Eye (tissue), 1 donor: ENCODE results near the gene GOLT1A.
"Not testable (repeated sequence)": the region's sequence is repeated elsewhere in the genome, so short reads cannot be mapped to it uniquely, and the experiment has no call there.

Experiments
- DNase-seq: peaks from one replicate; pipeline ENCODE4 v3.0.0-alpha.2; 2015

The GOLT1A gene

DNA sequence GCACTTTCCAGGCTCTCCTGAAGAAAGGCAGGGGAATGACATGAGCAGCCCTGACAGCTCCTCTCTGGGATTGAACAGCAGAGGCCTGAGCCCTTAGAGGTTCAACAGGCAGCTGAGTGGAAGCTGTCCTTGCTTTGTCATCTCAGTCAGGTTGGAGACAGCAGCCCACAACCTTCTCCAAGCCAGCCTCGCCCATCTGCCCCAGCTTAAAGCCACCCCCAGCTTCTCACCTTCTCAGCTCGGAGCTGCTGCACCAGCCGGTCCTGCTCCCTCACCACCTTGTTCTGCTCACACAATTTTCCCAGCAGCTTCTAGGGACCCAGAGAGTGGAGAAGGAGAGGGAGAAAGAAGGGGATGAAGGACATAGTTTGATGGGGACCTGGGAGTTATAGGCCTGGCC, 35.2 kb upstream of the GOLT1A start:
- no peak for DNase-seq

GRCh38 chr1:204246876-204247275, 33.1 kb upstream of the GOLT1A start:
- no peak for DNase-seq

DNA sequence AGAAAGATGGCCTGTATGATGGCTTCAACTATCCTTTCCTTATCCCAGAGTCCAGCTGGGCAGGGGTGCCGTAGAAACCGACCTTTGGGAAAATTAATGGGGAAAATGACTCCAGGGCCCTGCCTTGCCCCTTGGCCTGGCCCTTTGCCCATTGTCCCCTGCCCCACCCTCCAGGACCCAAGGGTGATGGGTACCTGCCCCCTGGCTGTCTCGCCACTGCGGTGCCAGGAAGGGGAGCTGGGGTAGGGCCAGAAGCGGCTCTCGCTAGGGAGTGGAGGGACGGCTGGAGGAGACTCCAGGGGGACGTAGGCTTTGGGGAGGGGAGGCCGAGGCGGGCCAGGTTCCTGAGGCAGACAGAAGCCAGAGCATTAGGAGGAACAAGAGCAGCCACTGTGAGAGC, 29.1 kb upstream of the GOLT1A start:
- no peak for DNase-seq

DNA sequence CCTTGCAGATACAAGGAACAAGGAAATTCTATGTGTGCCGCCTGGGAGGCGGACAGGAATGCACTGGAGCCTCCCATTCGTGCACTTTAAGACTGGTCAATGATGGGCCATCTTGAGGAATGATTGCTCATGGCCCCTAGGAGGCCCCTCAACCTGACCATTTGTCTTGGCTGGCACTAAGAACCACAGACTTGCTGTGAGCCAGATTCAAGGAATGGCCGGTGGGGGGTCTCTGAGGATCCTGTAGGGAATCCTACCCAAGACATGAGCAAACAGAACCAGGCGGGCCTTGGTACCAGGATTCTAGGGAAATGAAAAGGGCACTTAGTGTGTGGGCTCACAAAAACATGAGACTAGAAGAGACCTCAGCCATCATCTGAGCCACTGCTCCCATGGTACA, 28.1 kb upstream of the GOLT1A start:
- DNase-seq: no peak

DNA sequence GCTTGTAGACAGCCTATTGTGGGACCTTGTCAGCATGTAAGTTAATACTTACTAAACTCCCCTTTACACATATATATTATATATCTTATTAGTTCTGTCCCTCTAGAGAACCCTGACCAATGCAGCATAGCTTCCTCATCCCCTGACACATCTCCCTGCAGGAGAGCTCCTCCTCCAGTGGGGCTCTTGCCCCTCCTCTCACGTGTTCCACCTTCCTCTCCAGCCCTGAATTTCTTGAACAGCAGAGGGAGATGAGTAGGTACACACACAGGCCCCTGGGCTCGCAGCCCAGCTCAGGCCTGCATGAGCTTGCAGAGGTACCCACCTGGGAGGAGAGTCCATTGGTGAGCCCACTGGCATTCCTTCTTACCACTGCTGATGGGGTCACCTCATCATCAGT, 27.3 kb upstream of the GOLT1A start:
- DNase-seq: no peak

GRCh38 chr1:204240233-204240632, 26.4 kb upstream of the GOLT1A start:
- DNase-seq: no peak

- DNase-seq: not testable (repeated sequence)
Measured at GRCh38 chr1:204239401-204239800, 25.6 kb upstream of the GOLT1A start.

DNA sequence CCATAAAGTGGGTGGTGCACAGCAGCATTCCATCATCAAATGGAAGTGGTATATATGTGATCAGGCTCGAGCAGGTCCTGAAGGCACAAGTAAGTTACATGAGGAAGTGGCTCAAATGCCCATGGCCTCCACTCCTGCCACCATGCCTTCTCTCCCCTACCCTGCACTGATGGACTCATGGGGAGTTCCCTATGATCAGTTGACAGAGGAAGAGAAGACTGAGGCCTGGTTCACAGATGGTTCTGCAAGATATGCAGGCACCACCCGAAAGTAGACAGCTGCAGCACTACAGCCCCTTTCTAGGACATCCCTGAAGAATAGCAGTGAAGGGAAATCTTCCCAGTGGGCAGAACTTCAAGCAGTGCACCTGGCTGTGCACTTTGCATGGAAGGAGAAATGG, 24.7 kb upstream of the GOLT1A start:
- not testable (repeated sequence) for DNase-seq

GRCh38 chr1:204237515-204237914, 23.7 kb upstream of the GOLT1A start:
- DNase-seq: not testable (repeated sequence)

- no peak for DNase-seq
Measured at GRCh38 chr1:204232526-204232925, 18.7 kb upstream of the GOLT1A start.

GRCh38 chr1:204230211-204230610, 16.4 kb upstream of the GOLT1A start:
- DNase-seq: no peak

DNA sequence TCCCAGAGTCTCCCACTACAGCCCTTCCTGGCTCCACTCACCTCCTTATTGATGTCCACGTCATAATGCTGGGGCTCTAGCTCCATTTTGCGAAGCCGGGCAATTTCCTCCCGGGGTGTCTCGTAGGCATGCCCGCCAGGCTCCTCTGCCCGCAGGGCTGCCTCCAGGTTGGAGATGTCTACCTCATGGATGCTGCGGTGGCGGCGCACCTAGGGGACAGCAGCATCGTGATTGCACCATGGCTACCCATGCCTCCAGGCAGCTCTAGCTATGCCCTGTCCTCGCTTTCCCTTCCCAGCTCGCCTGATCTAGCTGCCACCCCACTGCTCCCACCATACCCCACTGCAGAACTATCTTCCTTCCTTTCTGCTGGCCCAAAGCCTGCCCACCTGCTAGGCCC, 15.1 kb upstream of the GOLT1A start:
- DNase-seq: no peak

- no peak for DNase-seq
Measured at GRCh38 chr1:204227996-204228785, 14.4 kb upstream of the GOLT1A start.

DNA sequence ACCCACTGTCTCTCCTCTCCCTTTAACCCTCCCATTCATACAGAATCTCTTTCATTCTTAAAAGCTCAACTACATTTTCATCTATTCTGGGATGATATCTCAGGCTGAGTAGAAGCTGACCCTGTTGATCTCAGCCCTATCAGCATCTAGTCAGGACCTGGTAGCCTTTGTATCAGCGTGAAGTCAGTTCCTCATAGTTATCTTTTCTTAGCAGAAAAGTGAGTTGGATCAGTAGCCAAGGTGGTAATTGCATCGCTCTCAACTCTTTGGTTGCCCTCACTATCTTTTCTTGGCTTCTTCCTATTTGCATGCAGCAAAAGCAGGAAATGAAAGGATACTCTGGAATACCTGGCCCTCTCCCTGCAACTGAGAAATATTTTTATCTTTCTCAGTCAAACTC, 13.6 kb upstream of the GOLT1A start:
- DNase-seq: no peak

GRCh38 chr1:204225841-204226735, 12.3 kb upstream of the GOLT1A start:
- DNase-seq: no peak

GRCh38 chr1:204224655-204225054, 10.9 kb upstream of the GOLT1A start:
- DNase-seq: no peak

DNA sequence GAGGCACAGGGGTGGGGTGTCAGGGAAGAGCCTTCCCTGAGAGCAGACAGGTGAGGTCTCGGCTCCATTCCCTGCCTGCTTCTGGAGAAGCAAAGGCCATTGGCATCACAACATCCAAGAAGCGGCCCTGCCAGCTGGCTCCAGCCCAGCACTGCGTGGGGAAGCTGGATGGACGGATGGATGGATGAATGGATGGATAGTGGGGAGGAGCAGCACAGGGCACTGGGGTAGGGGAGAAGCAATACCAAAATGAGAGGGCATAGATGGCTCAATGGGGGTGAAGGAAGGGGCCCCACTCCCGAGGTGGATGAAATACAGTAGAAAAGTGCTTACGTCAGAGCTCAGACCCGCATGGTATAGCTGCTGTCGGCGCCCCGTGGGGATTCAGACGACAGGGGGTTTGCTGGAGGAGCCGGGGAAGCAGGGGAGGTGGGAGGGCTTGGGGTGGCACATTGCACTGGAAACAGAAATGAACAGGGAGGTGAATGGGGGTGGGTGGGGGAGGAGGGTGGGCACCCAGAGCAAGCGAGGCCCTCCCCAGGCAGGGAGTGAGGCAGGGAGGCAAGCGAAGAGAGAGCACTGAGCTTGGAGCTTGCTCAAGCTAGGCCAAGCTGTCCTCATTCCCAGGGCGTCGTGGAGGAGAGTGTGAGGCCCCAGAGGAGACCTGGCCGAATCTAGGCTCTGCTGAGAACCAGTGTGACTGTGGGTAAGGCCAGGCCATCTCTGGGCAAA, 9.5 kb upstream of the GOLT1A start:
- DNase-seq: no peak

DNA sequence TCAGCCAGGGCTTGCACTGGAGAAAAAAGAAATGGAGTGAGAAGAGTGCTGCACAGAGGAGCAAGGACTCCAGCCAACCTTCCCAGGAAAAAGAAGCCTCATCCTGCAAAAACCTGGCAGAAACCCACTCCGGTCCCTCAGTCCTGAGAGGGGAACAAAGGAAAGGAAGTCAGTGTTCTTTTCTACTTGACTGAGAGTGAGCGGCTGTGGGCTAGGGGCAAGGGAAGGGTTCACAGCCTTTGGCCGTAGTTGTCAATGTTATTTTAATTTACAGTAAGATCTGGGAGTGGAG, 8.9 kb upstream of the GOLT1A start:
- no peak for DNase-seq

DNA sequence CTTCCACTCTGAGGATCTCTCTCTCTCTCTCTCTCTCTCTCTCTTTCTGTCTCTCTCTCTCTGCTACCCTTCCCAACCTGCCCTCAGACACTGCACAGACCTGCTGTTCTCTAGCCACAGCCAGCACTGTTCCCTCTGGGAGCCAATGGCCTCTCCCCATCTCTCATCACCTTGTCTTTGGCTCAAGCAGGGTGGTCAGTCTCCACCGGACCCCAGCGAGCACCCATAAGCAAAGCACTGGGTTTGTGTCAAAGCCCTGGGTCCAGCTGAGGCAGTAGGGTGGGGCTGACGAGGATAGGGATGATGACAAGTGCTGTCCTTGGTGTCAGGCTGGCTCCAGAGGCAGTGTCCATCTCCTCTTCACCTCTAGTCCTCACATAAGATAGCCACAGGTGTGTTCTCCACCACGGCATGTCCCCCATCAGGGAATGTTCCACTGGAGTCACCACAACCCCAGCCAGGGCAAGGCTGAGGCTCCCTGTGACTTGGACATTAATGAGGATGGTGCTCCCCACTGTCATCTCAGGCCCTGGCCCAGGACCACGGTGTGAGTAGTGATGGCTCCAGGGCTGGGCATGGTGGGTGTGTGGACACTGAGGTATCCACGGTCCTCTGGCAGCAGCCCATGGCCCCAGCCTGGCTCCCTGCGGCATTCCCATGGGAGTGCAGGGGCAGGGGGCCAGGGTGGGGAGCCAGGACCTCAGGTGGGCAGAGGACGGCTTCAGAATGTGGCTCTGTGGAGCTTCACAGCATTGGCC, 8.4 kb upstream of the GOLT1A start:
- DNase-seq: no peak

GRCh38 chr1:204221271-204221670, 7.5 kb upstream of the GOLT1A start:
- no peak for DNase-seq

DNA sequence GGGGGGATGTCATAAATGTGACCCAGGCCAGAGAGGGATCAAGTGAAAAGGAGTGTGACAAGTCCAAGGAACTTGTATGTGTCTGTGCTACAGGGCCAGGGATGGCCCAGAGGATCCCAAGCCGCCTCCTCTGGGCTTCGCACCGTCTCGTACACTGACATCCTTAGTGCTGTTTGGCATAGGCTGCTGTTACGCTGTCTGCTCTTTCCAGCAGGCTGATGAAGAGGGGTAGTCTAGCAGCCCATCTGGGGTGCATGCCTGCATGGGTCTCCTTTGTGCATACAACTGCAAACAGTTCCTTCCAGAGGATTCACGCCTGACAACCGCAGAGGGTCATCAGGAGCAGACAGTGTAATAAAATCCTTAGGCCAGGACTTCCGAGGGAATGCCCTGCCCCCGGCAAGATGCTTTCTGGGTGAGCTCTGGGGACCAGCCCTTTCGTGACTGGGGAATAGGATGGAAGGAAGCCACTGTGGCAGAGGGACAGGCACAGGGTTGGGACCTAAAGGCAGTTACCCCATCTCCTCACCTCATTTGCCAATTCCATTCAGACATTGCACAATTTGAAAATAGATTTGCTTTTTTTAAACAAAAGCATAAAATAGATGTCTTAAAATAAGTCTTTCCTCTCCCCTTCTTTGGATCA, 6.3 kb upstream of the GOLT1A start:
- no peak for DNase-seq

GRCh38 chr1:204218552-204218951, 4.8 kb upstream of the GOLT1A start:
- DNase-seq: no peak

DNA sequence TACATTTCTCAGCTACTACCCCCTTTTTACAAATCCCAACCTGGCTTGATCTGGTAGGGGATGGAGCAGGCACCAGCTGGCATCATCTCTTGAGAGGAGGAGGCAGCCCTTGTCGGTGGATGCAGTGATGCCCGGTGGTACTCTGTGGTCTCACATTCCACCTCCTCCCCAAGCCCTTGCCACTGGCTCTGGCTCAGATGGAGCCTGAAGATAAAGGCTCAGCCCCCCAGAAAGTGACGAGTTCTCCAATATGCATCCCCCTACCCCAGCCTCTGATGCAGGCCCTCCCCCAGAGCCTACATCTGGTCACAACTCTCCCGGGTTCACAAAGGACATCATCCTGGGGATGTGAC, 3.8 kb upstream of the GOLT1A start:
- DNase-seq: no peak
